Islet precursor cell (in vitro differentiated cells): ENCODE measurements around the gene RPL36.

Experiments used
- DNase-seq: peaks from one replicate; pipeline ENCODE4 v3.0.0-alpha.2; 2018

The RPL36 gene

DNA sequence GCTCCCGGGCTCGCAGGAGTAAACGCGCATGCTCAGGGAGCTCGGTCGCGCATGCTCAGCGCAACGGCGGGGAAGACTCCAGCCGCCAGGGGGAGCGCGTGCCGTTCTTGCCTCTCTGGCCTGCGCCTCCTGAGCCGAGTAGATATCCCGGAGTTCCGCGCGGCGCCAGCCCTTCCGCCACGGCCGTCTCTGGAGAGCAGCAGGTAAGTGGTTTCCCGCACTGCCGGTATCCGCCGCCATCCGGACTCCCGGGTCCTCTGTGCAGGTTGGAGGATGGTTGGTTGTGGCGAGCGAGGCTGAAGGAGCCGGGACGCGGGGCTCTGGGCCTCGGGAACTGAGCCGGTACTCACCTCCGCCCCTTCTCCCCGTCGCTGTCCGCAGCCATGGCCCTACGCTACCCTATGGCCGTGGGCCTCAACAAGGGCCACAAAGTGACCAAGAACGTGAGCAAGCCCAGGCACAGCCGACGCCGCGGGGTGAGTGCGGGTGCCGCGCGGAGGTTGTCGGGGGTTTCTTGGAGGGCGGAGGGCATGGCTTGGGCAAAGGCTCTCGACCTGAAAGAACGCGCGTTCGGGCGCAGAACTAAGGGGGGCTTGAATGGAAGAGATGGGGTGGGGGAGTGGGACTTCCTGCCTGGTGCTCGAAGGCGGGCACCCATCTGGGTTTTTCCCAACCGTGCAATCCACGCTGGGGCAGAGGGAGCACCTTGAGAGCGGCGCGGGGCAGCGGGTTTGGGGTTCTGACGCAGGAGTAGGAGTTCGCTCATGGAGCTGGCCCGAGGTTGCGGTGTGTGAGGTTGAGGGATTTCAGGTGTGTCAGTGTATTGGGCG is at the start of gene RPL36:
Gene RPL36 (plus strand): TSS at position 171 of the 830 bp plus-strand sequence. CDS start 213 bp downstream, at position 384.
- peak; percentile 98 for DNase-seq

DNA sequence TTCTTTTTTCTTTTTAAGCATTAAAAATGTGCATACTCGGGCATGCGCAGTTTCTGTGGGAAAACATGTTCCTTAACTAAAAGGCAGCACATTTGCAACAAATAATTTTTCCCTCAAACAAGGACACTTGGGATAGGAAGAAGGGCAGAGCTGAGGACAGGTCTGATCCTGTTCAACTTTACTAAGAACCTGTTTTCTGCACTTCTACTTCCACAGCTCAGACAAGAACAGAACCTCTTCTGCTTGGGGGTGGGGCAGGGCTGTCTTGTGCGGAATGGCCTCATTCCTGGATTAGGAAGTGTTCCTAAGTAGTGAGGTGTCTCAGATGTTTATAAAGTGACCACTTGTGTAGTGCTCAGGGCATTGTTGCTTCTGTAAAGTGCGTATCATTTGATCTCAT is 48.9 kb upstream of the RPL36 start:
- no peak for DNase-seq

DNA sequence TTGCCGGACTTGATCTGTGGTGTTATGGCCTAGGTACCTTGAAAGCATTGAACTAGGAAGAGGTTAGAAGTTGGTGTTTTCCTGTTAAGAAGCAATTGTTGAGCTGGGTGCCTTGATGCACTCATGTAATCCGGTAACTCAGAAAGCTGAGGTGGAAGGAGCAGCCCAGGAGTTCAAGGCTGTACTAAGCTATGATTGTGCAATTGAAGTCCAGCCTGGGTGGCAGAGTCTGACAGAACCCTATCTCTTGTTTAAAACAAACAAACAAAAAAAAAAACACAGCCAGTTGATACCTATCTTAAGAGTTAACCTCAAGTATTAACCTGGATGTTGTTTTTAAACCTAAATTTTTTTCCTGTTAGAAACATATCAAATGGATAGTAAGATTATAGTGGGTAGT is 47.9 kb upstream of the RPL36 start:
- DNase-seq = no peak

DNA sequence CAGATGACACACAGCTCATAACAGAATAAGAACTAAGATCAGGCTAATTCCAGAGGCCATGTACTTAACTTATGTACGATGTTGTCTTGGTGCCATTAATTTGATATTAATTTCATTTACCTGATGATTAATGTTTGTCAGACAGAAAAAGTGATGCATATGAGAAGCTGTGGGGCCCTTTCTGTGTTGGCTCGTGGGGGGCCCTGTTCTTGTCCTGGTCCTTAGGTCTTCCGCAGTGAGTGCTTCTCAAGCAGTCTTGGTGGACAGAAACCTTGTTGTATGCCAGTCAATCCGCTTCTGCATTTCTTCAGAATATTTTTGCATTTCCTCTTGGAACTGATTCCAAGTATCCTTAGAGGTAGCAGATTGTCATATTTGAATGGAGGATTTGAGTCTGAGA is 47.0 kb upstream of the RPL36 start:
- no peak for DNase-seq

DNA sequence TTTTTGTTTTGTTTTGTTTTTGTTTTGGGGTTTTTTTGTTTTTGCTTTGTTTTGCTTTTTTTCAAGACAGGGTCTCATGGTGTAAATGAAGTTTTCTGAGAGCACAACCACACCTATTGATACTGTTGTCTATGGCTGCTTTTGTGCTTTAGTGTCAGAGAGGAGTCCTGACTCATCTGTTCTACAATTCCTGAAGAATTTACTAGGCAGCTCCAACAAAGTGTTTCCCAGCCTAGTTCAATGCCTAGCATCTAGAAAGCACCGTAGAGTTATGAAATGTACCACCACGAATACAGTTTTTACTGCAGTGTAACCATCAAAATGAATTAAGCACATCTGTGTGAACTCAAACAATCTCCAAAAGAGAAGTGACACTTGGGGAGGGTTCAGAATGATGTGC is 46.1 kb upstream of the RPL36 start:
- no peak for DNase-seq

DNA sequence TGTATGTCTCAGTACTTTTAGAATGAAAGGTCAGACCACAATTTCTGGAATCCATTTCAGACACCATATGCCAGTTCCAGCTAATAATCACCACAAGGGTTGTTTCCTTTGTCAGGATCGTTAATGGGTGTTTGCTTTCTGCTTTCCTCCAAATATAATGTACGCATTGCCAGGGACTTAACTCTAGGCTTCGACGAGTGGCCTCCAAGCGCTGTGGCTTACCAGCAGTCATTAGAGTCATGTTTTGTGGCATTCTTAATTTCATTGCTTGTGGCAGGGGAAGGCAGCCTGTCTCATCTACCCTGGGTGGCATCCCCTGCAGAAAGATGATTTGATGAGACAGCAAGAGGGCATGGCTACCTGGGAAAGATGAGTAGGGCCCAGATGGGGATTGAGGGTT is 44.7 kb upstream of the RPL36 start:
- no peak for DNase-seq

DNA sequence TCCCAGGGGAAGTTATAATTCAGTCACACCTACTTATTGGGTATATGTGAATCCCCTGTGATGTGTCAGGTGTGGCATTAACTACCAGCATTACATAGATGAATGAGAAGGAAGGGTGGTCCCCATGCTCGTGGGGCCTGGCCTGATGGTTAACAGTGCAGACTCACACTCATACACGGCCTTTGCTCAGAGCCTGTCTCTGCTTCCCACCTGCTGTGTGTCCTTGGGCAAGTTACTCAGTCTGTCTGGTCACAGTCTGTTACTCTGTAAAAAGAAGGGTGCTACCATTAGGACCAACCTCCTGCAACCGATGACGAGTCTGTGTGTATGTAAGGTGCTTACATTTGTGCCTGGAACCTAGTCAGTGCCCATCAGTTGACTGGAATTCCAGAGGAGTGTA is 43.4 kb upstream of the RPL36 start:
- no peak for DNase-seq

DNA sequence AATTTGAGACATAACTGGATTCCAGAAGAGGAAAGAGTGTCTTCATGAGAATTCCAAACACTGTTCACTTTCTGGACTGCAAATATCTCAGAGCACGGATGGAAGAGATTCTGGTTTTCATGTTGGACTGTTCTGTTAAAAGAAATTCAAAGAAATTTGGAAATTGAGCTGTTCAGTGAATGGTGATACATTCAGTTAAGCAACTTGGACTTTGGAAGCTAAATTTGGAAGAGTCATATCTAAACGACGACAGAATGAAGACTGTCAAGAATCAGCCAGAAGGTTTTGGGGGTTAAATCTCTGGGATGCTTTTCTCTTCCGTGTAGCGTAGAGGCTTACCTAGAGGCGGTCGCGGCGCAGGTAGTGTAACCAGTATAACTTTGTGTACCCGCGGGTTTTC is 41.6 kb upstream of the RPL36 start:
- DNase-seq = no peak

DNA sequence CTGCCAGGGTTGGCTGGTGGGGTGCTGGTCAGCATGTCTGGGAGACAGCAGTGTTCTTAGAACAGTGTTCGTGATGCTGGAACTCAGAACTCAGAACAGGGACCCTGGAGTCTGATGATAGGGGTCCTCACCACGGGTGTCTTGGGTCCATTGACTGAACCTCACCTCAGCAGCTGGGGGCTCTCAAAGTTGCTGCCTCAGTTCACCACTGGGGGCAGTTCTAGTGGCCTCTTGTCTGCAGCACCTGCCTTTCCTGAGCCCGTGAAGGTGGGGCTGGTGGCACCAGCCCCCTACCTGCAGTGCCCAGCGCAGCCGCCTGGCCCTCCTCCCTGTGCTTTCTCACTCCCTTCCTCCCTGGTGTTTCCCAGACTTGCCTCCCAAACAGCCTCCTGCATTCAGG is 38.7 kb upstream of the RPL36 start:
- no peak for DNase-seq

DNA sequence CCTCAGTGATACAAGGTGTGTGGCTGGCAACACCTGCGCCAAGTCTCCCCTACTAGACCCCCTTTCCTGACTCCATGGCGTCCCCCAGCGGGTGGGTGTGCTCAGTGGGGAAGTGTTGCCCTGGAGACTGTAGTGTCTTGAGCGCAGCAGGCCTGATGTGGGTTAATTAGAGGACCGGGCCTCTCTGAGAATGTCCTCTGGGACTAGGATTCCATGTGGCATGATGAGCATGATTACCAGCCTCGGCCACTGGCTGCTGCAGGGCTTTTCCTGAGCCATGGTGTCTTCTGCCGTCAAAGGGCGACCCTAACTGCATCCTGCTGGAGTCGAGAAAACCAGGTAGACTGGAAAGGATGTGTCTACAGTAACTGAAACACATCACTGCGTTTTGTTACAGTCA is 37.8 kb upstream of the RPL36 start:
- no peak for DNase-seq

DNA sequence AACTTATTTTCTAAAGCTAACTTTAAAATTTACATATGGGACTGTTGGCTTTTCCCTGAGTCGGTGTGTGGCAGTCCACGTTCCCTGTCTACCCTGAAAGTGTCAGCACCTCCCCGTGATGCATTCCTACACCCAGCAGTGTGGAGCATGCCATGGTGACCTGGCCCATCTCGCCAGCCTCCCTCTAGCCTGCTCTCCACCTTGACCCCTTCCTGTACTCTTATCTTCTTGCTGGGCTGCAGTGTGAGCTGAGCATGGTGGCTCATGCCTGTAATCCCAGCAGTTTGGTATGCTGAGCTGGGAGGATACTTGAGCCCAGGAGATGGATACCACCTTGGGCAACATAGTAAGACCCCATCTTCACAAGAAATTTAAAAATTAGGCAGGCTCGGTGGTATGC is 35.2 kb upstream of the RPL36 start:
- no peak for DNase-seq

DNA sequence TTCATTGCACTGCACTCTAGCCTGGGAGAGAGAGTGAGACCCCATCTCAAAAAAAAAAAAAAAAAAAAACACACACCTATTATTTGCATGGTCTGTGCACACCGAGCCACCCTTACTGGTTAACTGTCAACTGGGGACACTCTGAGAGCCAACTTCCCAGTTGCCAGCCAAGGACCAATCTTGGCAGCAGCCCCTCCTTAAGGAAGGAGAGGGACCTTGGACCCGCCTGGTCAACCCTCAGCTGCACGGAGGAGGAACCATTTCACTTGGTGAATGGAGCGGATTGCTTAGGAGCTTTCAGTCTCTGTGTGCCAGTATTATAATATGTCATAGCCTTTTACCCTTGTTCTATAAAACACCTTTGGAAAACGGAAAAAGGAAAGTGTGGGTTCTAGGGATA is 34.7 kb upstream of the RPL36 start:
- DNase-seq = no peak

DNA sequence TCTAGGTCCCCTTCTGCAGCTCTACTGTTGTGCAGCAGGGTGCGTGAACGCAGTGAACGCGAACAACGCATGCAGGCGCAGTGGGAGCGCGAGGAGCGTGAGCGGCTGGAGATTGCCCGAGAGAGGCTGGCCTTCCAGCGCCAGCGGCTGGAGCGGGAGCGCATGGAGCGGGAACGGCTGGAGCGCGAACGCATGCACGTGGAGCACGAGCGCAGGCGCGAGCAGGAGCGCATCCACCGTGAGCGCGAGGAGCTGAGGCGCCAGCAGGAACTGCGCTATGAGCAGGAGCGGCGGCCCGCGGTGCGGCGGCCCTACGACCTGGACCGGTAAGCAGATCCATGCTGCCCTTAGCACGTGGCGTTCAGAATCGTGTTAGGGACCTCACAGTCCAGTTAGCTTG is 28.6 kb upstream of the RPL36 start:
- DNase-seq = no peak

DNA sequence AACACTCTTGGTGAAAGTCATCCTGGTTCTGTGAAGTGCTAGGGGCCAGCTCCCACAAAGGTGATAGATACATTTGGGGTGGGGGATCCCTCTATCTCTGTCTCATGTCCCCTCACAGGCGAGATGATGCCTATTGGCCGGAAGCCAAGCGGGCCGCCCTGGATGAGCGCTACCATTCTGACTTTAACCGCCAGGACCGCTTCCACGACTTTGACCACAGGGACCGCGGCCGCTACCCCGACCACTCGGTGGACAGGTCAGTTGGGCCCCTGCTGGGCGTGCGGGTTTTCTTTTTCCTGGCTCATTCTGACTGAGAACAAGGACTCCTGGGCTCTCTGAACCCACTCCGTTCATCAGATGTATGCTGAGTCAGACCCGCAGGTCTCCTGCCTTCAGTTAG is 26.2 kb upstream of the RPL36 start:
- DNase-seq = no peak

DNA sequence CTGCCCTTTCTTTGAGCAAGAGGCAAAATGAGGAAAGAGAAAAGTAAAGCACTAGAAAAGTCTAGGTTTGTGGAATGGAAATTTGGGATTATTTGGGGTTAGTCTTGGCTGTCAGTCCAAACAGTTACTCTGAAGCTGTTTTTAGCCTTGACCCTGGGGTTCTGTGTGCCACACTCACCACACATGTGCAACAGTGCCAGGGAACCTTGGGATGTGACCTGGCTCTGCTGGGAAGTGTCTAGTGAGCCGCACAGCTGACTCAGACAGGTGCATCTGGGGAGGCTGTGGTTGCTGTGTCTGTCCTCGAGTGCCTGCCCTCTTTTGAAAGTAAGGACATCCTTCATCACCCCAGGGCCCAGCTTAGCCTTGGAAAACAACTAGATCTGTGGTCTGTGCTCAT is 25.6 kb upstream of the RPL36 start:
- DNase-seq = no peak

DNA sequence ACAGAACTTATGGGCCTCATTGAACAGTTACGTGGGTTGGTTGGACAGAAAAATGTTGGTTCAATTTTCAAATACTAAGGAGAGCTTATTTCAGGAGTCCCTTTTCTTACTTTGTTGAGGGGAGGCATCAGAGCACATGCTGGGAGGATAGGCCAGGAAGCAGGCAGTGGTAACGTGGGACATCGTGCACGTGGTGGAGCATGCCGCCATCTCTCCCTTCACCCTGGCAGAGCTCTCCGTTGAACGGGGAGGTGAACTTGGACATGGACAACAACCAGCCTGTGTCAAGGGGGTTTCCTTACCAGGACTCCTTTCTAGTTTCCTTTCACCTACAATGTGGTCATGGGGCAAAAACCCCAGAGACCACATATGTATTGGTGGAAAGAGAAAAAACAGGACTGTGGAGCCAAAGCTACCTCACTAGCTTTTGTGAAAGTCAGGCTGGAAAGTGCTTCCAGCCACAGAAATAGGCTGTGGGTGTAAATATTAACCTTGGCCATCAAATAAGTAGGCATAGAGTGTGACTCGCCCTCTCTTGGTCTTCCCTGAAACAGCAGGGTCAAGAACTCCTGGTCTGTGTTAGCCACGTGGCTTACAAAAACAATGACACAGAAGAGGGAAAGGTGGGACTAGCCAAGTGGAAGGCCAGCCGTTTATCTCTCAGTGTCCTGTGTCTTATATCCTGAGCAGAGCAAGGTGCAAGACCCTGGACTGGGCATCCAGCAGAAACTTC is 24.1 kb upstream of the RPL36 start:
- DNase-seq = no peak

DNA sequence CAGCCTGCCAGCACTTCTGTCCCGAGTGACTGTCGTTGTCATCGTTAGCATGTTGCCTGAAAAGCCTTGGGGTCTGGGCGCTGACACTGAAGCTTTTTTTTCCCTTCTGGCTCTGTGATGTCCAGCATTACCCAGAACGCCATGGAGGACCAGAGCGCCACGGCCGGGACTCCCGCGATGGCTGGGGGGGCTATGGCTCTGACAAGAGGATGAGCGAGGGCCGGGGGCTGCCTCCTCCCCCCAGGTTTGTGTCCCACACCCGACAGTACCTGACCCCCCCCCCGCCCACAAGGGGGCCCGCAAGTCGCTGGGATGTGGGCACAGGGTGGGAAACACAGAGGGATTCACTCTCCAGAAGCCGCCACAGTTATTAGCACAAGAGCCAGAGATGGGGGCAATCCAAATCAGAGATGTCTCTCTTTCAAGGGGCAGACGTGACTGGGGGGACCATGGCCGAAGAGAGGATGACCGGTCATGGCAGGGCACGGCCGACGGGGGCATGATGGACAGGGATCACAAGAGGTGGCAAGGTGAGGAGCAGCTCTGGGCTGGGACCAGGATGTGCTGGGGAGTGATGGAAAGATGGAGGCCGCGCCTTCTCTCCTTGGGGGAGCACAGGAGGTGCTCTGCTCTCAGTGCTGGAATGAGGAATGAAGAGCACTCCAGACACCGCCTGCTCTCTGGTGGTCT is 23.0 kb upstream of the RPL36 start:
- no peak for DNase-seq

DNA sequence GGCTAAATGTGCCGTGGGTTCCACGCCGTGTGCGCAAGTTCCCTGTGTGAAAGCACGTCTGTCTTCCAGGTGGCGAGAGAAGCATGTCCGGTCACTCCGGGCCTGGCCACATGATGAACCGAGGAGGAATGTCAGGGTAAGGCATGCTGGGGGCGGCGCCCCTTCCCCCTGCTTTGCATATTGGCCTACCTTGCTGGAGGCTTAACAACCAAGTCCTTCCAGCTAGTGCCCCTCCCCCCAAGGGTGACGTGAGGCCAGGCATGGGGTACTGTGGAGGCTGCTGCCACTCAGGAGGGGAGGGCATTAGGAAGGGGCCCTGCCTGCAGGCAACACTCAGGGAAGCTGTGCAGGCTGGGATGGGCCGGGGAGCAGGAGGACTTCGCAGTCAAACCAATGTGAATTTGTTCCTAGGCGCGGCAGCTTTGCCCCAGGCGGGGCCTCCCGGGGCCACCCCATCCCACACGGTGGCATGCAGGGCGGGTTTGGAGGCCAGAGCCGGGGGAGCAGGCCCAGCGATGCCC is 22.3 kb upstream of the RPL36 start:
- peak; percentile 97 for DNase-seq

DNA sequence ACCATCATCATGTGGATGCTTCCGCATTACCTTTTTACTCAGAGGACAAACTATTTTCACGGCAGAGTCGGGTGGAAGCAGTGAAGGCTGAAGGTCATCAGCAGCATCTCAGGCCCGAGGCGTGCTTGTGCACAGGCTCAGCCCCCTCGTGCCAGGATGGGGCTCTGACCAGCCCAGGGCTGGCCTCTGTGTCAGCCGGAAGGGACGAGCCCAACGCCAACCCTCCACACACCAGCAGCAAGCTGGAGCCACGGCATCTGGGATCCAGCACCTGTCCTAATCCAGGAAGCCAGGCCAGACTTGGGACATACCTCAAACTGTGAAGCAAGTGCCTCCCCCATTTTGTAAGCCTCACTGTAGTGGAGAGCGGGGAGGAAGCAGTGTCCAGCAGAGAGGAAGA is 20.9 kb upstream of the RPL36 start:
- DNase-seq = no peak

DNA sequence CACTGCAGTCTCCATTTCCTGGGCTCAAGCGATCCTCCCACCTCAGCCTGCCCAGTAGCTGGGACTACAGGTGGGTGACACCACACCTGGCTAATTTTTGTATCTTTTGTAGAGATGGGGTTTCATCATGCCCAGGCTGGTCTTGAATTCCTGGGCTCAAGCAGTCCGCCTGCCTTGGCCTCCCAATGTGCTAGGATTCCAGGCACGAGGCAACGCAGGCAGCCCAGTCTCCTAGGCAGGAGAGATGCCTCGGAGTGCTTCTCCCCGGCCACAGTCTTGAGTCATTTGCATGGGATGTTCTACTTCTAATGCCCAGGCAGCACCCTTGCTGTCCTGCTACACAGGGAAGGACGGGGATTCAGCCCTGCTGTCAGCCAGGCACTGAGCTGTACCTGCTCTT is 18.5 kb upstream of the RPL36 start:
- DNase-seq = no peak

DNA sequence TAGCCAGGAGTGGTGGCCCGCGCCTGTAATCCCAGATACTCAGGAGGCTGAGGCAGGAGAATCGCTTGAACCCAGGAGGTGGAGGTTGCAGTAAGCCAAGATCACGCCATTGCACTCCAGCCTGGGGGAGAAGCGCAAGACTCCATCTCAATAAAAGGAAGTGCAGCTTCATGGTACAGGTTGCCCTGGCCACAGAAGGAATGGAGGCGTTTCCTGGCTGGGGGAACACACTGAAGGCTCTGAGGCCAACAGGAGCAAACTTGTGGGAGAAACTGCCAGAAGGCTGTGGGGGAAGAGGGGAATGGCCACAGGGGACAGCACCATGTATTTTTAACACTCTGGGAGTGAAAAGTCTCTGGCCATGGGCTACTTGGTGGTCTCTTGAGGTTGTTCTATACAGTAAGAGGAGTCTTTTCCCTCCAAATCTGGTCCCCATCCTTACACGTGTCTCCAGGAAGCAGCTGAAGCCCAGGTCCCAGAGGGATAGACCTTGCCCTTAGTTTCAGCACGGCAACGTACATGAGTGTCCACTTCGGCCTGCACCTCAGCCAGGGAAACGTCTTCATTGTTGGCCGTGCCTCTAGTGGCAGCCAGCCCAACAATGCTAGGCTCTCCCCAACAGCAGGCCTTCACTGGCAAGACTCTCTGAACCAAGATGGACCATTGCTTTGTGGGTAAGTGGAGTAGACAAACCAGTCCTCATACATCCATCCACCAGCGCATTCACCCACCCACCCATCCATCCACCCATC is 17.2 kb upstream of the RPL36 start:
- no peak for DNase-seq

DNA sequence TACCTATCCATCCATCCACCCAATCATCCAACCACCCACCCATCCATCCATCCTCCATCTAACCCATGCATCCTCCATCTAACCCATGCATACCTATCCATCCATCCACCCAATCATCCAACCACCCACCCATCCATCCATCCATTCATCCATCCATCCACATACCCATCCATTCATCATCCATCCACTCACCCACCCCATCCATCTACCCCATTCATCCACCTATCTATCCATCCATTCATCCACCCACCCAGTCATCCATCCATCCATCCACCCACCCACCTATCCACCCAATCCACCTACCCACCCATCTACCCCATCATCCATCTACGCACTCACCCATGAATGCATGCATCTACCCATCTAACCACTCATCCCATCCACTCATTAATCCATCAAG is 16.3 kb upstream of the RPL36 start:
- DNase-seq = no peak

DNA sequence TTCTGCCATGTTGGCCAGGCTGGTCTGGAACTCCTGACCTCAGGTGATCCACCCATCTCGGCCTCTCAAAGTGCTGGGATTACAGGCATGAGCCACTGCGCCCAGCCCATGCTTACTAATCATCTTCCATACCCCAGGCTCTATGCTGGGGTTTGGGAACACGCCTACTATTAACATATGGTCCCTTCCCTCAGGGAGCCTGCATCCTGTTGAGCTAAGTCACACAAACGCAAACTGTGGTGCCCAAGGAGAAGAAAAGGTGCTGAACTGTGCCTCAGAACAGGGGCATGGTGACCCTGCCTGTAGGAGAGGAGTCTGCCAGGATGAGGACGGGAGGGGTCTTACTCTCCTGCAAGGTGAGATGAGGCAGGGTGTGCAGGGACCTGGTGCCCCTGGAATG is 15.4 kb upstream of the RPL36 start:
- DNase-seq = no peak
